ENCODE measurements around the gene SIGLEC6. TPM values are rescaled to one million over a fixed set of nuclear protein-coding genes. Genes with fewer than 3 reads are reported as not detected.

Gene SIGLEC6
- total RNA-seq, 1 experiment from 2014 or later, result 0.37 TPM

GRCh38 chr19:51541458-51542357 lies 10.2 kb upstream of the SIGLEC6 start:
- TF ChIP-seq CDX4 (CRISPR knock-in tag; IDR thresholded peaks at IDR 0.05; ENCODE audit: borderline replicate concordance) (no peak), ARID4B (CRISPR knock-in tag; IDR thresholded peaks at IDR 0.05; ENCODE audit: borderline replicate concordance) (no peak), ETV6 (CRISPR knock-in tag; IDR thresholded peaks at IDR 0.05) (no peak), ATF3 (CRISPR knock-in tag; conservative IDR thresholded peaks at IDR 0.05) (no peak), FOXP4 (CRISPR knock-in tag; IDR thresholded peaks at IDR 0.05) (no peak)
- Mint-ChIP-seq H3K27me3 (ENCODE audit: low read depth) (peaks cover 33% of the 10 kb centered on the region), H3K9me3 (no peaks in the 10 kb centered on the region), H3K36me3 (no peaks in the 10 kb centered on the region), H3K4me1 (peaks cover 3% of the 10 kb centered on the region), H3K27ac (no peak overlapping the region), H3K4me3 (no peak overlapping the region)
- CTCF ChIA-PET, result interaction anchor here (0.7 to 0.9 kb wide), 3 partner anchors 23 to 119 kb away, joined by 3 to 5 read pairs (median 3); no protein-coding TSS in a partner anchor
- ATAC-seq (no peak; the same call in 1 of the 2 replicates), DNase-seq (ENCODE audit: low spot score) (no peak)
- POLR2A ChIA-PET, result no interaction called here

- DNase-seq (ENCODE audit: low spot score), result no peak
- Mint-ChIP-seq H3K4me3 (no peak overlapping the region), H3K27me3 (ENCODE audit: low read depth) (peaks cover 30% of the 10 kb centered on the region), H3K27ac (no peak overlapping the region), H3K9me3 (no peaks in the 10 kb centered on the region), H3K36me3 (no peaks in the 10 kb centered on the region), H3K4me1 (peaks cover 6% of the 10 kb centered on the region)
- CTCF ChIA-PET, result no interaction called here
- POLR2A ChIA-PET, result no interaction called here
- TF ChIP-seq AR (CRISPR knock-in tag; IDR thresholded peaks at IDR 0.05), result no peak
- no peak for TF ChIP-seq CREM (CRISPR knock-in tag; IDR thresholded peaks at IDR 0.05)
- TF ChIP-seq E2F5 (CRISPR knock-in tag; IDR thresholded peaks at IDR 0.05), result no peak
- no peak for TF ChIP-seq CREB1 (CRISPR knock-in tag; IDR thresholded peaks at IDR 0.05)
- TF ChIP-seq IRF2 (CRISPR knock-in tag; IDR thresholded peaks at IDR 0.05; ENCODE audit: borderline replicate concordance, low read depth), result no peak
- TF ChIP-seq ETV6 (CRISPR knock-in tag; IDR thresholded peaks at IDR 0.05), result no peak
- TF ChIP-seq GTF2I (CRISPR knock-in tag; conservative IDR thresholded peaks at IDR 0.05), result no peak
- TF ChIP-seq OVOL2 (CRISPR knock-in tag; IDR thresholded peaks at IDR 0.05; ENCODE audit: borderline replicate concordance), result no peak
- no peak for TF ChIP-seq ZBTB43 (CRISPR knock-in tag; IDR thresholded peaks at IDR 0.05)
- TF ChIP-seq IRF1 (CRISPR knock-in tag; IDR thresholded peaks at IDR 0.05), result no peak
- no peak for TF ChIP-seq EMX1 (CRISPR knock-in tag; IDR thresholded peaks at IDR 0.05)
- ATAC-seq, result no peak
Measured at GRCh38 chr19:51539821-51540366, 8.4 kb upstream of the SIGLEC6 start.

Measured in WTC11 (cell line).